ENCODE data around the gene PNPLA8.

DNA sequence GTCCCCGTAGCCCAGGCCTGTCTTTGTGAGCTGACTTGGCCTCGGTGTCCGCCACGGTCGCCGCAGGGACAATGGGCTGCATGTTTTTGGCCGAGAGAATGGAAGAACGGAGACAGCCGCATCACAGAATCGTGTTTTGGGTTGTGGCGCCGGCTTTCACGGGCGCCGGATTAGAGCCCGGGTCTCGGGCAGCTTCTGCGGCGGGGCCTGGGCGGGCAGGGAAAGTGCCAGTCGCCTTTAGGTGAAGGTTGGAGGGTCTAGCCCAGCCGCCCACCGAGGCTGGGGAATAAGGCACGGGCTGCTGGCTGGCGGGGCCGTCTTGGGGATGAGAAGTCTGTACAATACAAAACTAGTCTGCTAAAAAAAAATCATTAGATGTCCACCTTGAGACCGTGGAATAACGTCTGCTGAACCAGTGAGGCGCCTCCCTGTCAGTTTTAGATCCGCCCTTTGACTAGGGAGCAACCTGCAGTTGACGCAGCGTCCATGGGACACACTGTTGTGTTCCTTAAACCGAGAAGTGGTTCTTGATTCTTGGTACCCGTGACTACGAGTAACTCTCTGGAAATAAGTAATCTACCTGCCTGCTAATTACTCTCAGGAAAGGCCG, 44.3 kb upstream of the PNPLA8 start:
- TF ChIP-seq, protein P1, sequence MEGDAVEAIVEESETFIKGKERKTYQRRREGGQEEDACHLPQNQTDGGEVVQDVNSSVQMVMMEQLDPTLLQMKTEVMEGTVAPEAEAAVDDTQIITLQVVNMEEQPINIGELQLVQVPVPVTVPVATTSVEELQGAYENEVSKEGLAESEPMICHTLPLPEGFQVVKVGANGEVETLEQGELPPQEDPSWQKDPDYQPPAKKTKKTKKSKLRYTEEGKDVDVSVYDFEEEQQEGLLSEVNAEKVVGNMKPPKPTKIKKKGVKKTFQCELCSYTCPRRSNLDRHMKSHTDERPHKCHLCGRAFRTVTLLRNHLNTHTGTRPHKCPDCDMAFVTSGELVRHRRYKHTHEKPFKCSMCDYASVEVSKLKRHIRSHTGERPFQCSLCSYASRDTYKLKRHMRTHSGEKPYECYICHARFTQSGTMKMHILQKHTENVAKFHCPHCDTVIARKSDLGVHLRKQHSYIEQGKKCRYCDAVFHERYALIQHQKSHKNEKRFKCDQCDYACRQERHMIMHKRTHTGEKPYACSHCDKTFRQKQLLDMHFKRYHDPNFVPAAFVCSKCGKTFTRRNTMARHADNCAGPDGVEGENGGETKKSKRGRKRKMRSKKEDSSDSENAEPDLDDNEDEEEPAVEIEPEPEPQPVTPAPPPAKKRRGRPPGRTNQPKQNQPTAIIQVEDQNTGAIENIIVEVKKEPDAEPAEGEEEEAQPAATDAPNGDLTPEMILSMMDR (conservative IDR thresholded peaks at IDR 0.05; ENCODE audit: low read length), result no peak
- TF ChIP-seq EZH2phosphoT487 (IDR thresholded peaks at IDR 0.05; ENCODE audit: borderline replicate concordance, low read depth, low read length), result no peak
